ENCODE data around the gene MBTD1.

- TF ChIP-seq EZH2 (IDR thresholded peaks at IDR 0.05; ENCODE audit: borderline replicate concordance, low read depth, low read length, poor library complexity, severe bottlenecking) (no peak), CTCF (conservative IDR thresholded peaks at IDR 0.05; ENCODE audit: low read depth, low read length) (no peak)
Measured at GRCh38 chr17:51132964-51133319, 126.9 kb downstream of the MBTD1 start.
